ENCODE results near the gene IL17B. TPM values are rescaled to one million over a fixed set of nuclear protein-coding genes. Genes with fewer than 3 reads are reported as not detected.

IL17B gene
- total and polyA plus RNA-seq, 9 of the 15 experiments (the other 6 are each of a cell fraction or from before 2014, with no cell fraction given) = 0.28 to 2.6 (median 0.53) TPM; not detected in 2

DNA sequence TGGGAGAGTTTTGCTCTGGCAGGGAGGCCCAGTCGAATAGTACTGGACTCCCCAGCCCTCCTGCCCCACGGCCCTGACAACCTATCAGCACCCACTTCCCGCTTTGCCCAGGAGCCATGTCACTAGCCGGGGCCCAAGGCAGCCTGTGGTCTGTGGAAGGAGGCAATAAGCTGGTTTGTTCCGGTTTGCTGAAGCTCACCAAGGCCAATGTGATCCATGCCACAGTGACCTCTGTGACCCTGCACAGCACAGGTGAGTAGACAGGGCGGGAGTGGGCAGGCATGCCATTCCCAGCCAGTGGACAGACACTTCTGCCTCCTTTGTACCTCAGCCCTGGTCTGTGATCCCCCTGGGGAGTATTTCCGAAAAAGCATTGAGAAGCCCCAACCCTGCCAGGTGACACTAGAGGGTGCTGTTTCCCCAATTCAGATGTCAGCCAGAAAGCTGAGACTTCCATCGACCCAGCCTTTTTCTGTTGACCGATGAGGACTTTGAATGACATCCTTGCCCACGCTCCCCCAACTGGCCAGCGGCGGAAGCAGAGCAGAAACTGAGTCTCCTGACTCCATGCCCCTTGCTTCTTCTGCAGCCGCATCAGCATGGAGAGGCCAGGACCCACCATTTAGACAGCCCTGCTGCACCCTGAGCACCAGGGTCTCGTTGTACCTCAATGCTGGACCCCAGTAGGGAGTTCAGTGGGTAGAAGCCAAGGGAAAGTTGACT lies 11.7 kb downstream of the IL17B start (continued):
- TF ChIP-seq, protein P1, sequence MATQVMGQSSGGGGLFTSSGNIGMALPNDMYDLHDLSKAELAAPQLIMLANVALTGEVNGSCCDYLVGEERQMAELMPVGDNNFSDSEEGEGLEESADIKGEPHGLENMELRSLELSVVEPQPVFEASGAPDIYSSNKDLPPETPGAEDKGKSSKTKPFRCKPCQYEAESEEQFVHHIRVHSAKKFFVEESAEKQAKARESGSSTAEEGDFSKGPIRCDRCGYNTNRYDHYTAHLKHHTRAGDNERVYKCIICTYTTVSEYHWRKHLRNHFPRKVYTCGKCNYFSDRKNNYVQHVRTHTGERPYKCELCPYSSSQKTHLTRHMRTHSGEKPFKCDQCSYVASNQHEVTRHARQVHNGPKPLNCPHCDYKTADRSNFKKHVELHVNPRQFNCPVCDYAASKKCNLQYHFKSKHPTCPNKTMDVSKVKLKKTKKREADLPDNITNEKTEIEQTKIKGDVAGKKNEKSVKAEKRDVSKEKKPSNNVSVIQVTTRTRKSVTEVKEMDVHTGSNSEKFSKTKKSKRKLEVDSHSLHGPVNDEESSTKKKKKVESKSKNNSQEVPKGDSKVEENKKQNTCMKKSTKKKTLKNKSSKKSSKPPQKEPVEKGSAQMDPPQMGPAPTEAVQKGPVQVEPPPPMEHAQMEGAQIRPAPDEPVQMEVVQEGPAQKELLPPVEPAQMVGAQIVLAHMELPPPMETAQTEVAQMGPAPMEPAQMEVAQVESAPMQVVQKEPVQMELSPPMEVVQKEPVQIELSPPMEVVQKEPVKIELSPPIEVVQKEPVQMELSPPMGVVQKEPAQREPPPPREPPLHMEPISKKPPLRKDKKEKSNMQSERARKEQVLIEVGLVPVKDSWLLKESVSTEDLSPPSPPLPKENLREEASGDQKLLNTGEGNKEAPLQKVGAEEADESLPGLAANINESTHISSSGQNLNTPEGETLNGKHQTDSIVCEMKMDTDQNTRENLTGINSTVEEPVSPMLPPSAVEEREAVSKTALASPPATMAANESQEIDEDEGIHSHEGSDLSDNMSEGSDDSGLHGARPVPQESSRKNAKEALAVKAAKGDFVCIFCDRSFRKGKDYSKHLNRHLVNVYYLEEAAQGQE (IDR thresholded peaks at IDR 0.05; ENCODE audit: borderline replicate concordance) = peak; percentile 78
- TF ChIP-seq, protein P1 (CRISPR knock-in tag; IDR thresholded peaks at IDR 0.05; ENCODE audit: low read depth) = no peak
- no peak for TF ChIP-seq CREB1 (IDR thresholded peaks at IDR 0.05)
- 0 out of 2 replicates have a peak, but pooled peaks have one; percentile 50 for TF ChIP-seq CREB1 (CRISPR knock-in tag; IDR thresholded peaks at IDR 0.05)
- 0 out of 2 replicates have a peak, but pooled peaks have one; percentile 21 for TF ChIP-seq ZKSCAN1 (IDR thresholded peaks at IDR 0.05; ENCODE audit: low read depth, low read length)
- TF ChIP-seq, protein P2, sequence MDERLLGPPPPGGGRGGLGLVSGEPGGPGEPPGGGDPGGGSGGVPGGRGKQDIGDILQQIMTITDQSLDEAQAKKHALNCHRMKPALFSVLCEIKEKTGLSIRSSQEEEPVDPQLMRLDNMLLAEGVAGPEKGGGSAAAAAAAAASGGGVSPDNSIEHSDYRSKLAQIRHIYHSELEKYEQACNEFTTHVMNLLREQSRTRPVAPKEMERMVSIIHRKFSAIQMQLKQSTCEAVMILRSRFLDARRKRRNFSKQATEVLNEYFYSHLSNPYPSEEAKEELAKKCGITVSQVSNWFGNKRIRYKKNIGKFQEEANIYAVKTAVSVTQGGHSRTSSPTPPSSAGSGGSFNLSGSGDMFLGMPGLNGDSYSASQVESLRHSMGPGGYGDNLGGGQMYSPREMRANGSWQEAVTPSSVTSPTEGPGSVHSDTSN (CRISPR knock-in tag; IDR thresholded peaks at IDR 0.05; ENCODE audit: low read depth) = no peak
- TF ChIP-seq, protein P2 (tag; conservative IDR thresholded peaks at IDR 0.05; ENCODE audit: low read depth) = peak; percentile 84
- TF ChIP-seq, protein P3, sequence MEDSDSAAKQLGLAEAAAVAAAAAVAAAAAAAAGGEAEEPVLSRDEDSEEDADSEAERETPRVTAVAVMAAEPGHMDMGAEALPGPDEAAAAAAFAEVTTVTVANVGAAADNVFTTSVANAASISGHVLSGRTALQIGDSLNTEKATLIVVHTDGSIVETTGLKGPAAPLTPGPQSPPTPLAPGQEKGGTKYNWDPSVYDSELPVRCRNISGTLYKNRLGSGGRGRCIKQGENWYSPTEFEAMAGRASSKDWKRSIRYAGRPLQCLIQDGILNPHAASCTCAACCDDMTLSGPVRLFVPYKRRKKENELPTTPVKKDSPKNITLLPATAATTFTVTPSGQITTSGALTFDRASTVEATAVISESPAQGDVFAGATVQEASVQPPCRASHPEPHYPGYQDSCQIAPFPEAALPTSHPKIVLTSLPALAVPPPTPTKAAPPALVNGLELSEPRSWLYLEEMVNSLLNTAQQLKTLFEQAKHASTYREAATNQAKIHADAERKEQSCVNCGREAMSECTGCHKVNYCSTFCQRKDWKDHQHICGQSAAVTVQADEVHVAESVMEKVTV (CRISPR knock-in tag; IDR thresholded peaks at IDR 0.05) = peak; percentile 59
- no peak for TF ChIP-seq EZH2 (IDR thresholded peaks at IDR 0.05; ENCODE audit: borderline replicate concordance, low read depth, low read length)
- no peak for TF ChIP-seq HNRNPL (IDR thresholded peaks at IDR 0.05; ENCODE audit: low read depth, low read length)
- no peak for TF ChIP-seq L3MBTL2 (IDR thresholded peaks at IDR 0.05)

Data from K562 (cell line).